Adipocyte (in vitro differentiated cells): ENCODE data around the gene P3H2.

Experiments used
- DNase-seq: peaks from one replicate; pipeline ENCODE4 v3.0.0-alpha.2; 2015; ENCODE audit warnings: low read depth
- H3K27me3 ChIP-seq: replicated peaks from 2 replicates; pipeline ENCODE4 v1.7.0; 2013; ENCODE audit warnings: mild to moderate bottlenecking, low read length, moderate library complexity; ENCODE audit not compliant: control insufficient read depth, insufficient read depth
- H3K36me3 ChIP-seq: 2 replicates; pipeline ENCODE4 v1.7.0; 2013; ENCODE audit warnings: low read length, mild to moderate bottlenecking, moderate library complexity; ENCODE audit not compliant: control insufficient read depth, insufficient read depth, severe bottlenecking
- H3K4me1 ChIP-seq: 2 replicates; pipeline ENCODE4 v1.7.0; 2013; ENCODE audit warnings: mild to moderate bottlenecking, low read length, moderate library complexity; ENCODE audit not compliant: control insufficient read depth, insufficient read depth
- H3K4me3 ChIP-seq: 2 replicates; pipeline ENCODE4 v1.7.0; 2013; ENCODE audit warnings: mild to moderate bottlenecking, low read length, moderate library complexity
- H3K9ac ChIP-seq: 2 replicates; pipeline ENCODE4 v1.7.0; 2013; ENCODE audit warnings: mild to moderate bottlenecking, low read length, moderate library complexity
- H3K9me3 ChIP-seq: 2 replicates; pipeline ENCODE4 v1.7.0; 2013; ENCODE audit warnings: mild to moderate bottlenecking, low read length, moderate library complexity; ENCODE audit not compliant: control insufficient read depth

The P3H2 gene

DNA sequence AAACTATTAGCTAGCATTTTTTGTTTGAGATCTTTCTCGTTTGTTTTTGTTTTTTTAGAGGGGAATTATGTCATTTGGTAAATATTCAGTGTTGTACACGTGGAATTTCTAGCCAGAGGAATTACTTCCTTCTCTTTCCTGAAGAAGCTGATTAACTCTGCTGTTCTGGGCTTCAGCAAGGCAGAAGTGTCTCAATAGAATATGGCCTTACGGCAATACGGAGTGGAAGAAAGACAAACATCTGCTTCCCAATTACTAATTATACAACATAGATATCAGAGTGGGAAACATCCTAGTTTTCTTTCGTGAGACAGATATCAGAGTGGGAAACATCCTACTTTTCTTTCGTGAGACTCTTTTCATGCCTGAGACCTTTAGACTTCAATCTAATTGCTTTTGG, 11.9 kb downstream of the P3H2 start:
- H3K9ac ChIP-seq = no peak overlapping the region
- H3K9me3 ChIP-seq = no peaks in the 10 kb centered on the region
- peaks cover 6% of the 10 kb centered on the region for H3K4me1 ChIP-seq
- no peaks in the 10 kb centered on the region for H3K36me3 ChIP-seq
- no peak for DNase-seq
- no peak overlapping the region for H3K4me3 ChIP-seq
- H3K27me3 ChIP-seq = no peaks in the 10 kb centered on the region

DNA sequence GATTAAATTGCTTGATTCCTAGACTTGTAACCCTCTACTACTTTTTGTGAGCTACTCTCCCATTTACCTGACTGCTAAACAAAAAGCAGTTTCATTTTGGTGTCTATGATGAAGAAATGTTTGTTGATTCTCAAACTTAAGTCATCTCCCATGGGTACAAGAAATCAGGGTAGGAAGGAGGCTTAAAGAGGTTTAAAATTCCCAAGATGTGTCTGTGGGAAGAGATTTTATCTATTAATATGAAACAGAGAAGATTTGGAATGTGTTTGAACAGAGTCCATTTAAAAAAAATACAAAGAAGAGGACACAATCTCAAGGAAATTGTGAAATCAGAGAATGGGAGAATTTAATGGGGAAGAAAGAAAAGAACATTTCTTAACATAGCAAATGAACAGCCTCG, 14.8 kb downstream of the P3H2 start:
- H3K36me3 ChIP-seq = no peaks in the 10 kb centered on the region
- H3K9ac ChIP-seq = no peak overlapping the region
- DNase-seq = peak; percentile 78

DNA sequence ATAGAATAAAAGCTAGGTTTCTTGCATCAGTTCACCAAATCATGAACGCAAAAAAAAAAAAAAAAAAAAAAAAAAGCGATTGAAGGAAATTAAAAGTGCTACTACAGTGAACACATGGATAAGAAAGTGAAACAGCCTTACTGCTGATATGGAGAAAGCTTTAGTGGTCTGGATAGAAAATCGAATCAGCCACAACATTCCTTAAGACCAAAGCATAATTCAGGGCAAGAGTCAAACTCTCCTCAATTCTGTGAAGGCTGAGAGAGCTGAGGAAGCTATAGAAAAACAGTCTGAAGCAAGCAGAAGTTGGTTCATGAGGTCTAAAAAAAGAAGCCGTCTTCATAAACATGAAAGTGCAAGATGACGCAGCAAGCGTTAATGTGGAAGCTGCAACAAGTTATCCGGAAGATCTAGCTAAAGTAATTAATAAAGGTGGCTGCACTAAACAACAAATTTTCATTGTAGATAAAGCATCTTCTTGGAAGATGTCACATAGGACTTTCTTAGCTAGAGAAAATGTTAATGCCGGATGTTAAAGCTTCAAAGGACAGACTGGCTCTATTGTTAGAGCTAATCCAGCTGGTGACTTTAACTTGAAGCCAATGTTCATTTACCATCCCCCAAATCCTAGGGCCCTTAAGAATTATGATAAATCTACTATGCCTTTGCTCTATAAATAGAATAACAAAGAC, 19.2 kb downstream of the P3H2 start:
- peaks cover 24% of the 10 kb centered on the region for H3K4me1 ChIP-seq
- no peak overlapping the region for H3K9ac ChIP-seq
- no peaks in the 10 kb centered on the region for H3K27me3 ChIP-seq
- DNase-seq = no peak
- H3K9me3 ChIP-seq = no peaks in the 10 kb centered on the region
- H3K36me3 ChIP-seq = no peaks in the 10 kb centered on the region
- peak overlapping the region; percentile 39 for H3K4me3 ChIP-seq

More for the DNA sequence above, 14.8 kb downstream of the P3H2 start:
- H3K4me3 ChIP-seq = no peak overlapping the region
- H3K9me3 ChIP-seq = no peaks in the 10 kb centered on the region
- H3K4me1 ChIP-seq = peaks cover 18% of the 10 kb centered on the region
- no peaks in the 10 kb centered on the region for H3K27me3 ChIP-seq

DNA sequence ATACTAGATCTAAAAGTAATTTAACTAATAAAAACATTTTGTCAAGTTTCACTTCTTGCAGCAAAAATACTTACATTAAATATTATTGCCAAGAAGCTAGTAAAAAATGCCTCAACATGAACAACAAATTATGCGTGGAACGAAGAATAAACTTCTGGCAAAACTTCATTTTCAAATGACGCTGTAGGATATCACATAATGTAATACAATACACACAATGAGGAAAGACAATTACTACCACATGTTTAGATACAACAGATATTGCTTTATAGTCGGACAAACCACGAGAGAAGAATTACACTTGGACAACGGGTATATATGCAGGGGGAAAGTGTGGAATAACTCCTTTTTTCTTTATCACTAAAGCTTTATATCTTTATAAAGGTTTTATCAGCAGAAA, 21.6 kb downstream of the P3H2 start:
- no peak overlapping the region for H3K9ac ChIP-seq
- no peaks in the 10 kb centered on the region for H3K27me3 ChIP-seq
- no peak overlapping the region for H3K4me3 ChIP-seq
- peak; percentile 82 for DNase-seq
- no peaks in the 10 kb centered on the region for H3K9me3 ChIP-seq
- H3K4me1 ChIP-seq = peaks cover 23% of the 10 kb centered on the region
- no peaks in the 10 kb centered on the region for H3K36me3 ChIP-seq

DNA sequence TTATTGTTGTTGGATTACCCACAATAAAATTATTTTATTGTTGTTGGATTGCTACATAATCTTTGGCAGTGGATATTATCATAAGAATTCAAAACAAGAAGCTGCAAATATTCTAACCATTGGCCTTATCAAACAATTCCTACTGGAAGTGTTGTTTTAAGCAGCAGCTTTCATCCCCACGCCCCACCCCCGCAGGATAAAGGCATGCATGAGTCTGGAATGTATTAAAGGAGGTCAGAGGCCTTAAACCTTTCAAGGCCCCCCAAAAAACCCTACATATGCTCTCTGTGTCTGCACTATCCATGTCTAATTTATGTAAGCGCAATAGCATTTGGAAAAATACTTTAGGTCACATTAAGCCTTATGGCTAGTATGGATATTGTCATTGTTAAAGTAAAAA, 23.1 kb downstream of the P3H2 start:
- Histone ChIP-seq H3K4me1 (peaks cover 29% of the 10 kb centered on the region), H3K27me3 (no peaks in the 10 kb centered on the region), H3K9me3 (no peaks in the 10 kb centered on the region), H3K4me3 (no peak overlapping the region), H3K9ac (no peak overlapping the region), H3K36me3 (no peaks in the 10 kb centered on the region)
- DNase-seq = no peak

DNA sequence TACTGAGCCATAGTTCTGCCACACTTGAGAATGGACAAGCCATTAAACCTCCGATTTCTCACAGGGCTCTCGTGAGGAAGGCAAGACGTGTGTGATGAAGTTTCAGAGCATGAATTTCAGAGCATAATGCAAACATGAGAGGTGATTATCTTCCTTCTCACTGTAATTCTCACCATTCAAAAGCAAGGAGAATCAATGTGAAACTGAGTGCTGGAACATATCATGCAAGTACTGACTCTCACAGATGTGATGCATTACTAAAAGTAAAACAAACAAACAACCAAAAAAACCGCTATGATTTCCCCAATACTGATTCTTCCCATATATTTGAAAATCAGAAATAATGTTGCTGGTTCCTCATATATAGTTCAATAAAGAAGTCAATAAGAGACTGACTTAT, 23.7 kb downstream of the P3H2 start:
- Histone ChIP-seq H3K9ac (no peak overlapping the region), H3K36me3 (no peaks in the 10 kb centered on the region), H3K27me3 (no peaks in the 10 kb centered on the region), H3K9me3 (no peaks in the 10 kb centered on the region), H3K4me3 (no peak overlapping the region), H3K4me1 (peaks cover 28% of the 10 kb centered on the region)
- no peak for DNase-seq

DNA sequence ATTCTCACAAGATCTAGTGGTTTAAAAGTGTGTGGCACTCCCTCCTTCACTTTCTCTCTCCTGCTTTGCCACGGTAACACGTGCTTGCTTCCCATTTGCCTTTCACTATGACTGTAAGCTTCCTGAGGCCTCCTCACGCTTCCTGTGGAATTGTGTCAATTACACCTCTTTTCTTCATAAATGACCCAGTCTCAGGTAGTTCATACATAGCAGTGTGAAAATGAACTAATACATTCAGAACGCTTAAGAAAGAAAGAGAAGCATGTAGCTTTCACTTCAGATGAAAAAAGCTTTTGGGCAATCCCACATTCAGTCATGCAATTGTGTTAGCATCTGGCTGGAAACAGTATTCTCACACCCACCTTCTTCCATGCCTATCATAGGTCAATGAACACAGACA, 24.4 kb downstream of the P3H2 start:
- no peaks in the 10 kb centered on the region for H3K9me3 ChIP-seq
- peaks cover 21% of the 10 kb centered on the region for H3K4me1 ChIP-seq
- no peaks in the 10 kb centered on the region for H3K36me3 ChIP-seq
- H3K4me3 ChIP-seq = no peak overlapping the region
- no peak for DNase-seq
- H3K9ac ChIP-seq = no peak overlapping the region
- no peaks in the 10 kb centered on the region for H3K27me3 ChIP-seq

DNA sequence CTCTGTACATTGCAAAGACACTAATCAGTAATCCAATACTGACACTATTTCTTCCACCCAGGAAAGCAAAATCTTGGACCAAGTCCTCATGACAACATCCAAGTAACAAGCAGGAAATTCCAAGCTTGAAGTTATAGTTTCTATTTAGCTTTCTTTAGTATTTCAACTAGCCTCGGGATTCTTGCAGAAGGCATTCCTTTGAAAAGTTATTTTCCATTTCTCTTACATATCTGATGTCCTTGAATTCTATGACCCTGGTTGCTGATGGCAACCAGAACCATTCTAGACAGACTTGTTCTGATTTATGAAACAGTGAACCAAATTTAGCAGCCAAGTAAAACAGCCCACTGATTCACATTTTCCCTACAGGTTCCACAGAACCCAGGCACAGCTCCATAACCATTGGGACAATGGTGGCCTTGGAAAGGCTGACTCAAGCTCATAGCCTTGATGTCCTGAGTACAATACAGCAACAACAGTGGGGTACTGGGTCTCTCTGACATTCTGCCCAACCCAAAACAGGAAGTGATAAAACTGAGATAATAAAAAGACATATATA, 26.5 kb downstream of the P3H2 start:
- Histone ChIP-seq H3K27me3 (no peaks in the 10 kb centered on the region), H3K4me1 (peaks cover 21% of the 10 kb centered on the region), H3K9me3 (no peaks in the 10 kb centered on the region), H3K4me3 (peak overlapping the region; percentile 1), H3K9ac (no peak overlapping the region), H3K36me3 (no peaks in the 10 kb centered on the region)
- peak; percentile 82 for DNase-seq

DNA sequence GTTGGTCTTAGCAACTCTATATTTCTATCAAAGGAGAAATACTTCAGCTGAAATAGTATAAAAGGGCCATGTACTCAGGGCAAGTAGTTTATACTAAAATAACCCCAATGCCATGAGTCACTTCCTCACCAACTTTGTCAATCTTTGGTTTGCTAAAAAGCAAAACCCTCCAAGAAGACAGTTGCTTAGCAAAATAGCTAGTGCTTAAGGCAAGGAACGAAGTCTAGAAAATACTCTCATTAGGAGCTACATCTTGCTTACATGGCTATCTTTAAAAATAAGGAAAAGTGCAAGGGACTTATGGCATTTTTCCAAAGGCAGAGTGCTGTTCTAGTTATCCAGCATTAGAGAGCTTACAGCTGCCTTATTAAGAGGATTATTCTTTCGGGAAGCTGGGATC, 28.4 kb downstream of the P3H2 start:
- H3K9me3 ChIP-seq = no peaks in the 10 kb centered on the region
- DNase-seq = peak; percentile 73
- H3K36me3 ChIP-seq = no peaks in the 10 kb centered on the region
- H3K27me3 ChIP-seq = no peaks in the 10 kb centered on the region
- H3K9ac ChIP-seq = no peak overlapping the region
- peaks cover 15% of the 10 kb centered on the region for H3K4me1 ChIP-seq
- no peak overlapping the region for H3K4me3 ChIP-seq

DNA sequence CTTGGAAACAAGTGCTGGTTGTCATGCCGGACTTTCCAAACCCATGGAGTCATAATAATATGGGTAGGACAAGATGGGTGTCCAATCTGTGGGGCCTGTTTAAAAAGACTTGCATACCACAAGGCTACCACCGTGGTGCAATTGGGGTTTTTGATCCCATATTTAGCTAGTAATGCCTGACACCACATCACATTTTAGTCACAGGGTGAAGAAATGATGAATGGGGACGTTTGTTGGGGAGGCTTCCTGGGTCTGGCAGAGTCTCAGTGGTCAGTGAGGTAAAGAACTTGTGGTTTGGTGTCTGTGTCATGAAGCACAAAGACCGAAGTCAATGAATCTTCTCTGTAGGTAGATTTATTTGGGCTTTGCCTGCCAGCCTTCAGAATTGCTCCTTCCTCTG, 31.0 kb downstream of the P3H2 start:
- no peak overlapping the region for H3K4me3 ChIP-seq
- no peaks in the 10 kb centered on the region for H3K9me3 ChIP-seq
- peaks cover 14% of the 10 kb centered on the region for H3K4me1 ChIP-seq
- DNase-seq = no peak
- no peaks in the 10 kb centered on the region for H3K36me3 ChIP-seq
- H3K9ac ChIP-seq = no peak overlapping the region
- H3K27me3 ChIP-seq = no peaks in the 10 kb centered on the region

DNA sequence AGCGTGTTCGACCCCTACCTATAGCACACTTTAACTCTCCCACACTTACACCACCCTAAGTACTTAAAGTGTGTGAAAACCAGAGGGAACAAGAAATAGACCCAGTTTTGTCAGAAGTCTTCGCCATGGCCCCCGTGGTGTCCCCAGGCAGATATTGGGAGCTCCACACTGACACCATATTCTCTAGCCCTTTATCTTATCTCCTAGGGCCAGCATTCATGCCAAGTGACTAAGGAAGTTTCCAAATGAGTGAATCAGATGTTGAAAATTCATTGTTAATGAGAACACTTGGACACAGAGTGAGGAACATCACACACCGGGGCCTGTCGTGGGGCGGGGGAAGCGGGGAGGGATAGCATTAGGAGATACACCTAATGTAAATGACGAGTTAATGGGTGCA, 31.8 kb downstream of the P3H2 start:
- DNase-seq = no peak
- Histone ChIP-seq H3K4me1 (peaks cover 8% of the 10 kb centered on the region), H3K36me3 (no peaks in the 10 kb centered on the region), H3K9ac (no peak overlapping the region), H3K4me3 (no peak overlapping the region), H3K27me3 (no peaks in the 10 kb centered on the region), H3K9me3 (no peaks in the 10 kb centered on the region)

DNA sequence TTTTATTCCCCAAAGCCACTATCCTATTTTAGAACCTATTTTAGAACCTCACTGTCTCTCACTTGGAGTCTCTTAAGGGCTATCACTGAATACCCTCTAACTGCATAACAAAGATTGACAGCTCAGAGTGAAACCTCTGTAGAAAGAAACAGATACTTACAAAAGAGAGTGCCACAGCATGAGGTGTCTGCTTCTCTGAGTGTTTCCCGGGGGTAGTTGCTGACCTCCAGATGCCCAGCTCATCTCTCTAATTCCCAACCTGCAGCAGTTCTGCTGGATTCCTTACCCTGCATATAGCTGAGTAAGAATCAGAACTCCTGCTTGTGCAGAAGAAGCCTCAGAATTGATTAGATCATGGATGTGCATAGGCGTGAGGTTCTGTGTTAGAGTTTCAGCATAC, 34.5 kb downstream of the P3H2 start:
- no peaks in the 10 kb centered on the region for H3K36me3 ChIP-seq
- H3K4me1 ChIP-seq = no peaks in the 10 kb centered on the region
- H3K9me3 ChIP-seq = no peaks in the 10 kb centered on the region
- no peak overlapping the region for H3K9ac ChIP-seq
- H3K27me3 ChIP-seq = no peaks in the 10 kb centered on the region
- H3K4me3 ChIP-seq = no peak overlapping the region
- no peak for DNase-seq
